Dermis lymphatic vessel endothelial cell (primary cell): ENCODE data around the gene HKDC1. TPM values are rescaled to one million over a fixed set of nuclear protein-coding genes. Genes with fewer than 3 reads are reported as not detected.

Experiments used
- total RNA-seq: library from RNA; depleted of rRNA; stranded (reverse); fragments of >200 nt; gene quantifications from 2 replicates; pipeline ENCODE4 v1.2.1, GENCODE V29; 2014

Gene HKDC1
- under 0.01 and 0.11 TPM in 2 replicates for total RNA-seq

GRCh38 chr10:69220041-69220451 is at the start of gene HKDC1:
HKDC1 (plus strand) TSS chr10:69220332; CDS start chr10:69220436, 104 bp downstream.

GRCh38 chr10:69179743-69180524 is 40.2 kb upstream of the HKDC1 start, which contains the start of gene SUPV3L1:
SUPV3L1 (plus strand) TSS chr10:69180234; CDS start chr10:69180292, 58 bp downstream.

DNA sequence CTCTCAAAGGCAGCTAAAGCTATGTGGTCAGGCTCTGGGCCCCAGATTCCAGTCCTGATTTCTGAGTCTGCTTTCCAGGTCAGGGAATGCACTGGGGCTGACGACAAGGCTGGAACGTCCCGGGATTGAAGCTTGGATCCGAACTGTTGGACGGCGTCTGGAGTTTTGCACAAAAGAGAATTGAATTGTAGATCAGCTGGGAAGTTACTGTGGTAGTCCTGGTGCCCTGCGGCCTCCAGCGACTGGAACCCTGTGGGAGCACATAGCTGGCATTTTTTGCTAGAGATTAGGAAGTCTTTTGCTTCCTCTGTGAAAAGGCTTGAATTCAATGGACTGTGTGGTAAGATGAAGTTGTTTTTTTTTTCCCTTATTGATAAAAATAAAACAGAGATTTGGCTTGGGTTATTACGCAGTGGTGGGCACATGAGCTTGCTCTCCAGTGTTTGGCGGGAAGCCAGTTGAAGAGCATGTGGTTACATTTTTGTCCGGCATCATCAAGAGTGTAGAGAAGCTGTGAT is 58.4 kb downstream of the HKDC1 start, which contains the start of gene HK1:
Gene HK1, plus strand, starts transcription at position 51 of the 518 bp plus-strand sequence.

Other genes with a start within 250 kb of the HKDC1 start
- 23.0 and 25.4 TPM in 2 replicates for gene KIFBP, start 231.5 kb upstream of the HKDC1 start, total RNA-seq
- gene SRGN, start 132.2 kb upstream of the HKDC1 start, total RNA-seq: 227 and 235 TPM in 2 replicates
- gene VPS26A, start 96.2 kb upstream of the HKDC1 start, total RNA-seq: 31.9 and 36.4 TPM in 2 replicates
- 15.7 and 19.3 TPM in 2 replicates for gene SUPV3L1, start 40.1 kb upstream of the HKDC1 start, total RNA-seq
- gene HK1, start 58.2 kb downstream of the HKDC1 start, total RNA-seq: 77.8 and 92.1 TPM in 2 replicates
- 0.11 TPM in 1 of 2 replicates, not detected in the other for gene TACR2, start 196.6 kb downstream of the HKDC1 start, total RNA-seq
- gene TSPAN15, start 231.1 kb downstream of the HKDC1 start, total RNA-seq: 61.3 and 86.2 TPM in 2 replicates